IMR-90 (cell line): ENCODE results near the gene APCDD1L. TPM values are rescaled to one million over a fixed set of nuclear protein-coding genes. Genes with fewer than 3 reads are reported as not detected.

Experiments used
- ATAC-seq: fragments of 200-7000 bp; cut with Tn5 transposase; 2 replicates; pipeline ENCODE4 v1.9.1; 2020; ENCODE audit warnings: low read depth, mild to moderate bottlenecking, moderate library complexity
- BruUV-seq: library from RNA; stranded (reverse); fragments of 400-500 nt; replicated peaks from 2 replicates; lab custom pipeline; 2021; lab: Mats Ljungman, UMichigan
- CTCF ChIA-PET: fragments of 300-600 bp; formaldehyde crosslinking; extraction: SDS; loops from one replicate; lab custom pipeline; 2021; ENCODE audit warnings: antibody characterized with exemption; lab: Yijun Ruan, JAX
- POLR2A ChIA-PET: fragments of 300-600 bp; sonication (Branson Sonifier 250); formaldehyde crosslinking; loops from one replicate; lab custom pipeline; 2022; ENCODE audit warnings: antibody characterized with exemption; ENCODE audit not compliant: unreplicated experiment; lab: Charles Lee
- DNase-seq: peaks from one replicate; pipeline ENCODE4 v3.0.0; 2013
- H2AFZ ChIP-seq: replicated peaks from 2 replicates; pipeline ENCODE3; 2013; ENCODE audit warnings: low read length, mild to moderate bottlenecking; ENCODE audit not compliant: poor library complexity
- H2AK5ac ChIP-seq: 2 replicates; pipeline ENCODE4 v1.6.1; 2013; ENCODE audit warnings: low read depth, low read length, inconsistent platforms
- H2AK9ac ChIP-seq: replicated peaks from 2 replicates; pipeline ENCODE3; 2013; ENCODE audit warnings: mild to moderate bottlenecking, low read depth, low read length, moderate library complexity; ENCODE audit not compliant: poor library complexity
- H2BK120ac ChIP-seq: 2 replicates; pipeline ENCODE4 v1.6.1; 2013; ENCODE audit warnings: low read depth, low read length, inconsistent platforms
- H2BK15ac ChIP-seq: 3 replicates; pipeline ENCODE4 v1.6.1; 2013; ENCODE audit warnings: low read depth, low read length, inconsistent platforms
- H2BK20ac ChIP-seq: 2 replicates; pipeline ENCODE4 v1.6.1; 2013; ENCODE audit warnings: low read depth, mild to moderate bottlenecking, inconsistent platforms, low read length, moderate library complexity
- H2BK5ac ChIP-seq: 2 replicates; pipeline ENCODE4 v1.6.1; 2013; ENCODE audit warnings: mild to moderate bottlenecking, low read depth, low read length, inconsistent platforms; ENCODE audit not compliant: poor library complexity, severe bottlenecking
- H3K14ac ChIP-seq: replicated peaks from 2 replicates; pipeline ENCODE4 v1.6.1; 2013; ENCODE audit warnings: low read depth, low read length, inconsistent platforms
- H3K18ac ChIP-seq: 2 replicates; pipeline ENCODE4 v1.6.1; 2013; ENCODE audit warnings: low read depth, low read length, control low read depth
- H3K23ac ChIP-seq: 2 replicates; pipeline ENCODE4 v1.6.1; 2013; ENCODE audit warnings: low read depth, low read length, inconsistent platforms
- H3K27ac ChIP-seq: 2 replicates; pipeline ENCODE4 v1.5.1; 2013; ENCODE audit warnings: mild to moderate bottlenecking, control low read depth, low read length; ENCODE audit not compliant: insufficient read depth
- H3K27me3 ChIP-seq: 2 replicates; pipeline ENCODE4 v1.6.1; 2013; ENCODE audit warnings: low read length; ENCODE audit not compliant: control insufficient read depth, insufficient read depth
- H3K36me3 ChIP-seq: 2 replicates; pipeline ENCODE4 v1.6.1; 2013; ENCODE audit warnings: low read length, mixed read lengths; ENCODE audit not compliant: control insufficient read depth, insufficient read depth
- H3K4ac ChIP-seq: 2 replicates; pipeline ENCODE4 v1.6.1; 2013; ENCODE audit warnings: low read depth, low read length, inconsistent platforms
- H3K4me1 ChIP-seq: 2 replicates; pipeline ENCODE4 v1.6.1; 2013; ENCODE audit warnings: low read length, mixed read lengths; ENCODE audit not compliant: control insufficient read depth, insufficient read depth
- H3K4me2 ChIP-seq: 2 replicates; pipeline ENCODE4 v1.6.1; 2013; ENCODE audit warnings: low read depth, mild to moderate bottlenecking, control low read depth, low read length, moderate library complexity
- H3K4me3 ChIP-seq: 2 replicates; pipeline ENCODE4 v1.5.1; 2013; ENCODE audit warnings: low read depth, mild to moderate bottlenecking, control low read depth, low read length, moderate library complexity; ENCODE audit not compliant: insufficient read depth
- H3K56ac ChIP-seq: 2 replicates; pipeline ENCODE4 v1.6.1; 2013; ENCODE audit warnings: low read length, inconsistent platforms; ENCODE audit not compliant: insufficient read depth; ENCODE audit errors: extremely low read depth
- H3K79me1 ChIP-seq, 2 experiments: 2 replicates each; pipeline ENCODE4 v1.6.1; 2013; ENCODE audit warnings: low read length in 2 of 2, inconsistent platforms in 1 of 2, low read depth in 1 of 2
- H3K9ac ChIP-seq: 2 replicates; pipeline ENCODE4 v1.6.1; 2013; ENCODE audit warnings: low read depth, low read length, control low read depth
- H3K9me1 ChIP-seq: 2 replicates; pipeline ENCODE4 v1.6.1; 2013; ENCODE audit warnings: low read length, inconsistent platforms; ENCODE audit not compliant: insufficient read depth
- H3K9me3 ChIP-seq: 2 replicates; pipeline ENCODE4 v1.6.1; 2013; ENCODE audit warnings: low read length; ENCODE audit not compliant: control insufficient read depth, insufficient read depth
- H4K20me1 ChIP-seq: 2 replicates; pipeline ENCODE4 v1.6.1; 2013; ENCODE audit warnings: low read length, inconsistent platforms; ENCODE audit not compliant: insufficient read depth
- H4K5ac ChIP-seq: 2 replicates; pipeline ENCODE4 v1.6.1; 2013; ENCODE audit warnings: mild to moderate bottlenecking, low read depth, low read length, control low read depth
- H4K8ac ChIP-seq, 2 experiments: 2 replicates each; pipeline ENCODE4 v1.6.1; 2013; ENCODE audit warnings: low read depth in 2 of 2, low read length in 2 of 2, control low read depth in 1 of 2, inconsistent platforms in 1 of 2
- H4K91ac ChIP-seq: 2 replicates; pipeline ENCODE4 v1.6.1; 2013; ENCODE audit warnings: low read depth, low read length, inconsistent platforms; ENCODE audit not compliant: insufficient read depth
- CHD1 ChIP-seq: IDR thresholded peaks from 2 replicates; pipeline ENCODE4 v1.6.1; 2012; ENCODE audit warnings: low read depth, low read length, improper control_type of control experiment
- FOS ChIP-seq: fragments of 150-350 bp; IDR thresholded peaks from 2 replicates; pipeline ENCODE4 v1.6.1; 2016; ENCODE audit warnings: low read depth, low read length
- MAFK ChIP-seq: IDR thresholded peaks from 2 replicates; pipeline ENCODE4 v1.6.1; 2012; ENCODE audit warnings: low read depth, low read length, improper control_type of control experiment
- MAZ ChIP-seq: IDR thresholded peaks from 2 replicates; pipeline ENCODE4 v1.6.1; 2012; ENCODE audit warnings: low read depth, mild to moderate bottlenecking, low read length, improper control_type of control experiment, moderate library complexity, borderline replicate concordance
- MXI1 ChIP-seq: IDR thresholded peaks from 2 replicates; pipeline ENCODE4 v1.6.1; 2012; ENCODE audit warnings: low read depth, mild to moderate bottlenecking, low read length, moderate library complexity, borderline replicate concordance
- NFE2L2 ChIP-seq: fragments of 150-350 bp; IDR thresholded peaks from 2 replicates; pipeline ENCODE4 v1.6.1; 2016; ENCODE audit warnings: low read depth, mild to moderate bottlenecking, low read length
- POLR2A ChIP-seq: IDR thresholded peaks from 2 replicates; pipeline ENCODE4 v1.6.1; 2012; ENCODE audit warnings: mild to moderate bottlenecking, low read depth, low read length
- RAD21 ChIP-seq: IDR thresholded peaks from 2 replicates; pipeline ENCODE4 v1.6.1; 2012; ENCODE audit warnings: low read length, improper control_type of control experiment
- WGBS, 2 experiments: methylation state at CpG; one replicate each; pipeline versions ENCODE4 v1.1.5 to v1.1.7; 2013; ENCODE audit warnings: missing lambda C conversion rate in 2 of 2; ENCODE audit not compliant: insufficient read length in 1 of 2; ENCODE audit errors: extremely low coverage in 2 of 2; 5-methylcytosine and 5-hydroxymethylcytosine counted together
- dilution Hi-C: fragments of 300-500 bp; cut with HindIII; formaldehyde crosslinking; loops from one replicate; pipeline ENCODE4 v1.14.3; 2018; ENCODE audit warnings: low sequenced_read_pairs; ENCODE audit not compliant: unreplicated experiment
- in situ Hi-C: fragments of 300-500 bp; cut with MboI; formaldehyde crosslinking; loops from 3 replicates; pipeline ENCODE4 v1.14.3; 2019; ENCODE audit warnings: low sequenced_read_pairs, inconsistent platforms, mixed read lengths
- intact Hi-C: fragments of 100-400 bp; cut with micrococcal nuclease; formaldehyde crosslinking; loops from 2 replicates; pipeline ENCODE4 v1.10.0; 2022
- polyA plus RNA-seq, 3 experiments: library from polyadenylated mRNA; depleted of rRNA; stranded (reverse); fragments of >200 nt; gene quantifications; 2 replicates each; pipeline ENCODE4 v1.2.3, GENCODE V29; 2012; ENCODE audit warnings: low replicate concordance in 1 of 3
- total RNA-seq: library from RNA; depleted of rRNA; stranded (reverse); fragments of >200 nt; gene quantifications from 2 replicates; pipeline ENCODE4 v1.2.3, GENCODE V29; 2012
- TF ChIP-seq, protein P1 (sequence below): conservative IDR thresholded peaks from 2 replicates; pipeline ENCODE4 v1.5.1; 2012; ENCODE audit warnings: mild to moderate bottlenecking, low read depth, low read length, improper control_type of control experiment
- TF ChIP-seq, protein P2 (sequence below): fragments of 150-350 bp; IDR thresholded peaks from 2 replicates; pipeline ENCODE4 v1.6.1; 2017; ENCODE audit warnings: mild to moderate bottlenecking, antibody characterized with exemption, low read length, low read depth
- TF ChIP-seq, protein P3 (sequence below): fragments of 150-350 bp; IDR thresholded peaks from 2 replicates; pipeline ENCODE4 v1.6.1; 2016; ENCODE audit warnings: low read depth, mild to moderate bottlenecking, low read length, moderate library complexity, borderline replicate concordance

The APCDD1L gene
- total and polyA plus RNA-seq, 2 of the 4 experiments (the other 2 are of a cell fraction) = 2.5 to 18.3 TPM

DNA sequence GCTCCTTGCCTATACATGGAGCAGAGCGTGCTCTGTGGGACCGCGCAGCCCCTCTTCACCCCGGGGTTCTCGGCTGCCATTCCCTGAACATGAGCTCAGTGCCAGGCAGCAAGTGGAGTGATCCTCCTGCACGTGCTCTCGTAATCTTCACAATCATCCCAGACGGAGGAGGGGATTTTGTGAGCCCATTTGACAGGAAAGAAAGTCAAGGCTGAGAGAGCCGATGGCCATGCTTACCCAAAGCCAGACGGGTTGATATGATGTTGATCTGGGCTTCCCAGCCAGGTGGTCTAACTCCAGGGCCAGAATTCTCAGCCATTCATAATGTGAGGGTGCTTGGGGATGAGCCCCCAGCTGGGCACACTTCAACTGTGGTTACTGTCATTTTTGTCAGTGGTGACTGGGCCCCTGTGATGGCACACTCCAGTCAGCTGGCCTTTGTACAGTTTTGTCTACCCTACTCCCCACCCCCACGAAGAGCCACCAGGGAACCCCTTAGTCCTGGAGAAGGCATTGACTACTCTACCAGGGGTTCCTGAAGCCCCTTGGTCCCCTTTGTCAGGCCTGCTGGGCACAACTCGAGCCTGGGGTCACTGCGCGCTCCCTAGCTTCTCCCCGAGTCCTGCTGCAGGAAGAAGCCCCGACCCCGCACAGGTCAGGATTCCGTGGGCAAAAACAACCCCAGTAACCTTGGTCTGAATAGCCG lies 1.5 kb downstream of the APCDD1L start:
- Histone ChIP-seq H2AK9ac (peak overlapping the region; percentile 39), H4K5ac (no peak overlapping the region), H3K4me3 (peak overlapping the region; percentile 58; the same call in 1 of the 2 replicates), H3K4me2 (peak overlapping the region; percentile 91; the same call in 1 of the 2 replicates), H3K27ac (no peak overlapping the region), H3K4me1 (peaks cover 11% of the 10 kb centered on the region), H3K4ac (no peak overlapping the region), H3K79me1 (peaks cover 2 to 13% of the 10 kb centered on the region in 2 experiments; a peak in 1 of 4 replicates), H2AK5ac (peak overlapping the region; percentile 2; the same call in 1 of the 2 replicates), H3K56ac (no peak overlapping the region), H3K27me3 (peaks cover 16% of the 10 kb centered on the region; the same call in 1 of the 2 replicates), H2BK15ac (no peak overlapping the region), H3K36me3 (no peaks in the 10 kb centered on the region), H2BK120ac (no peak overlapping the region), H2BK20ac (no peak overlapping the region), H3K9ac (no peak overlapping the region), H3K9me3 (no peaks in the 10 kb centered on the region), H4K20me1 (no peaks in the 10 kb centered on the region), H3K23ac (no peak overlapping the region), H3K18ac (no peak overlapping the region), H4K91ac (no peak overlapping the region), H3K14ac (no peak overlapping the region), H4K8ac (no peak overlapping the region), H2BK5ac (no peak overlapping the region), H3K9me1 (0 out of 2 replicates have a peak, but pooled peaks cover 3% of the 10 kb centered on the region), H2AFZ (no peak overlapping the region)
- in situ Hi-C loops (no loop called here), intact Hi-C loops (loop anchor here (2.0 to 5.0 kb wide), 2 partner anchors 124 to 137 kb away; partner anchors contain the start of gene STX16), dilution Hi-C loops (no loop called here)
- DNase-seq = no peak
- TF ChIP-seq MAFK = no peak
- TF ChIP-seq, protein P1, sequence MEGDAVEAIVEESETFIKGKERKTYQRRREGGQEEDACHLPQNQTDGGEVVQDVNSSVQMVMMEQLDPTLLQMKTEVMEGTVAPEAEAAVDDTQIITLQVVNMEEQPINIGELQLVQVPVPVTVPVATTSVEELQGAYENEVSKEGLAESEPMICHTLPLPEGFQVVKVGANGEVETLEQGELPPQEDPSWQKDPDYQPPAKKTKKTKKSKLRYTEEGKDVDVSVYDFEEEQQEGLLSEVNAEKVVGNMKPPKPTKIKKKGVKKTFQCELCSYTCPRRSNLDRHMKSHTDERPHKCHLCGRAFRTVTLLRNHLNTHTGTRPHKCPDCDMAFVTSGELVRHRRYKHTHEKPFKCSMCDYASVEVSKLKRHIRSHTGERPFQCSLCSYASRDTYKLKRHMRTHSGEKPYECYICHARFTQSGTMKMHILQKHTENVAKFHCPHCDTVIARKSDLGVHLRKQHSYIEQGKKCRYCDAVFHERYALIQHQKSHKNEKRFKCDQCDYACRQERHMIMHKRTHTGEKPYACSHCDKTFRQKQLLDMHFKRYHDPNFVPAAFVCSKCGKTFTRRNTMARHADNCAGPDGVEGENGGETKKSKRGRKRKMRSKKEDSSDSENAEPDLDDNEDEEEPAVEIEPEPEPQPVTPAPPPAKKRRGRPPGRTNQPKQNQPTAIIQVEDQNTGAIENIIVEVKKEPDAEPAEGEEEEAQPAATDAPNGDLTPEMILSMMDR = no peak
- no peak for TF ChIP-seq RAD21
- TF ChIP-seq, protein P2, sequence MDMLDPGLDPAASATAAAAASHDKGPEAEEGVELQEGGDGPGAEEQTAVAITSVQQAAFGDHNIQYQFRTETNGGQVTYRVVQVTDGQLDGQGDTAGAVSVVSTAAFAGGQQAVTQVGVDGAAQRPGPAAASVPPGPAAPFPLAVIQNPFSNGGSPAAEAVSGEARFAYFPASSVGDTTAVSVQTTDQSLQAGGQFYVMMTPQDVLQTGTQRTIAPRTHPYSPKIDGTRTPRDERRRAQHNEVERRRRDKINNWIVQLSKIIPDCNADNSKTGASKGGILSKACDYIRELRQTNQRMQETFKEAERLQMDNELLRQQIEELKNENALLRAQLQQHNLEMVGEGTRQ = no peak
- no peak for TF ChIP-seq MXI1
- no peak for TF ChIP-seq POLR2A
- no peak for TF ChIP-seq CHD1
- TF ChIP-seq MAZ = no peak
- TF ChIP-seq, protein P3, sequence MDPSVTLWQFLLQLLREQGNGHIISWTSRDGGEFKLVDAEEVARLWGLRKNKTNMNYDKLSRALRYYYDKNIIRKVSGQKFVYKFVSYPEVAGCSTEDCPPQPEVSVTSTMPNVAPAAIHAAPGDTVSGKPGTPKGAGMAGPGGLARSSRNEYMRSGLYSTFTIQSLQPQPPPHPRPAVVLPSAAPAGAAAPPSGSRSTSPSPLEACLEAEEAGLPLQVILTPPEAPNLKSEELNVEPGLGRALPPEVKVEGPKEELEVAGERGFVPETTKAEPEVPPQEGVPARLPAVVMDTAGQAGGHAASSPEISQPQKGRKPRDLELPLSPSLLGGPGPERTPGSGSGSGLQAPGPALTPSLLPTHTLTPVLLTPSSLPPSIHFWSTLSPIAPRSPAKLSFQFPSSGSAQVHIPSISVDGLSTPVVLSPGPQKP = no peak
- no peak for TF ChIP-seq FOS
- TF ChIP-seq NFE2L2 = no peak
- CTCF ChIA-PET = no interaction called here
- BruUV-seq = no TSS peak
- ATAC-seq = no peak
- POLR2A ChIA-PET = no interaction called here
- WGBS, 2 experiments = 59% methylated on average over 7 of the region's 19 CpGs; no CpG with 5 or more reads in 1 of the 2 experiments
